ENCODE results near the gene EPHA2.

Gene EPHA2

GRCh38 chr1:16088996-16089395, 66.9 kb downstream of the EPHA2 start:
- no peak for DNase-seq

GRCh38 chr1:16088351-16088911, 67.4 kb downstream of the EPHA2 start:
- no peak for DNase-seq

GRCh38 chr1:16087733-16088132, 68.1 kb downstream of the EPHA2 start:
- DNase-seq, result no peak

DNA sequence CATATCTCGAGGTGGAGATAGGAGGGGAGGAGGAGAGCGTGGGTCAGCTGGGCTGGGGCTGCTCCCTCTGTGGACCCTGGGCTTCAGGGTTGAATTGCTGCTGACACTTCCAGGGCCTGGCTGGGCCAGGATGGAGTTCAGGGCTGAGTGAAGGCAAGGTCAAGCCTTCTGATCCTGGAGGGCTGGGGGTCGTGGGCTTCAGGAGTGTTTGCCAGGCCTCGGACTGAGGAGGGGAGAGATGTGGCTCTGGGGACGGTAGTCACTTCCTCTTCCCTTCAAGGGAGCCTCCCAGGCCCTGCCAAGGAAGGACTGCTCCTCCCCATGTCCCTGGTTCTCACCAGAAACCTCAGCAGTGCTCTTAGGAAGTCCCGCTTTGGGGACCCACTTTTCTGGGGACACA, 70.3 kb downstream of the EPHA2 start:
- DNase-seq, result no peak

- no peak for DNase-seq
These were observed 72.4 kb downstream of the EPHA2 start for GRCh38 chr1:16083486-16083885.

GRCh38 chr1:16082283-16083038, 73.4 kb downstream of the EPHA2 start:
- DNase-seq, result no peak

DNA sequence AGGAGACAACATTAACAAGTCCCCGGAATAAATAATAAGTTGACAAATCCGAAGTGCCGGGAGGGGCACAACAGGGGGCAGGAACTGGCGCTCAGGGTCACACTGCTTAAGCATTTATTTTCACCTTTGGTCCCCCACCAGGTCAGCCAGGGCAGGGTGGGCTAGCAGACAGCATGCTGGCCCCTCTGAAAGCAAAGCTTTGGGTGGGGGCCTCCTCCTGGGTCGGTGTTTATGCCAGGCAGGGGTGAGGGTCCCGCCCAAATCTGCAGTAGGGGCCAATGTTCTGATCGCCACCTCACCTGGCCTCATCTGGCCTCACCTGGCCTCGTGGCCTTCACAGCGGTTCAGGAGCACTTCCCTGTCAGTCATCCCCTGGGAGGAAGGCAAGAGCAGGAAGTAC, 74.2 kb downstream of the EPHA2 start:
- DNase-seq, result no peak

- DNase-seq, result no peak
These were observed 75.3 kb downstream of the EPHA2 start for GRCh38 chr1:16080422-16081150.

- peak; percentile 33 for DNase-seq
These were observed 76.8 kb downstream of the EPHA2 start for GRCh38 chr1:16078925-16079656.

- DNase-seq, result no peak
These were observed 78.2 kb downstream of the EPHA2 start for GRCh38 chr1:16077406-16078245.

- no peak for DNase-seq
These were observed 79.0 kb downstream of the EPHA2 start for GRCh38 chr1:16076865-16077238.

DNA sequence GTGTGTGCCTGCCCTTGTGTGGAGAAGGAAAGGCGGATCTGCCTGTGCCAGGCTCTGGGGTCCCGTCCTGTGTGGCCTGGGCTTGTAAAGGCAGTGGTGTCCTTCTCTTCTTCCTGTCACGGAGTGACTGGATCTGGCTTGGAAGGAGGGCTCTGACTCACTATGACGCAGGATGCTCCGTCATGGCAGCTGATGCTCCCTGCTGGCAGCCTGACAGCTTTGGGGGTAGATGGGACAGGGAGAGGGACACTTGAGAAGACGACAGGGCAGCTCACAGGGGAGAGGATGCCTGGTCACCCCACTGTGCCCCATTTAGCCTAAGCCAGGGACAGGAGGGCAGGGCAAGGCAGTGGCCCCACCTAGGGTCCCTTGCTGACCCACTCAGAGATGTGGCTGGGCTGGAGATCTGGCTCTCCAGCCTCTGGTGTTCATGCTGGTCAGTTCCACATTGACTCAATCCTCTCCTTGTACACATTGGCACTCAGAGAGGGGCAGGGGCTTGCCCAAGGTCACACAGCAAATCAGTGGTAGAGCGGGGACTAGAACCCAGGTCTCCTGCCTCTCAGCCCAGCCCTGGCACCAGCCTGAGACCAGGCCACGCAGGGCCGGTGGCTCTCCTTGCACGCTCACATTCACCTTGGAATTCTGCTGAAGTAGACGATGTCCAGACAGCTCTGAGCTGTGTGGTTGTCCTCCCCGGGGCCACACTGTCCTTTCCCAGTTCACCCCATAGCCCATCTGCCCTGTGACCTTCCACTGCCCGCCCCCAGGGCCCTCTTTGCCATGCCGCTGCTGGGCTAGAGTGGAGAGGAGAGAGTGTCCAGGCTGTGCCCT, 79.6 kb downstream of the EPHA2 start:
- no peak for DNase-seq

DNA sequence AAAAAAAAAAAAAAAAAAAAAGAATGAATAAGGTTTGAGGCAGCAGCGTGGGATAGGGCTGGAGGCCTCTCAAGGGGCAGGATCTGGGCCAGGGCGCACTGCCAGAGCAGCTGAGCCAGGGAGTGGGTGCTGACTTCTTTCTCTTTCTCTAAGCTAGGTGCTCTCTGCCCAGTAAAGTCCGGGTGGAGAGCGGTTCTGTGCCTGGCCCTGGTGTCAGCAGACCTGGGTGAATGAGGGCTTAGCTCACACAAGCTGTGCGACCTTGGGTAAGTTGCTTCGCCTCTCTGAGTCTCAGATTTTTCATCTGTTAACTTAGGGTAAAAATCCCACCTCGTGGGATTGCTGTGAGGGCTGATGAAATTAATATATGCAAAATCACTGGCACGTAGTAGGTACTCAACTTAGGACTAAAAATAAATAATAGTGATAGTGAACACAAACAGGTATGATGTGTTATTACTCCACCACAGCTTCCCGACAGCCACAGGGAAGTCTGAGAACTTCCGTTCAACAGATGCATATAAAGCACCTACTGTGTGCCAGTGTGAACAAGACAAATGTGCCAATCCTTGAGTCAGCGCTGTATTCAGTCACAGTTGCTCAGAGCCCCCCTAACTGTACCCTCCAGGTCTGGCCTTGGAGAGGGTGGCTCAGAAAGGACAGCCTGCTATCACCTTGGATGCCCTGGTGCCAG, 80.4 kb downstream of the EPHA2 start:
- DNase-seq, result no peak

Data from NCI-H1436 treated with DMSO at 0.1 percent for 48 hours (cell line).